HepG2 (cell line): ENCODE results near the gene CEP89. TPM values are rescaled to one million over a fixed set of nuclear protein-coding genes. Genes with fewer than 3 reads are reported as not detected.

Source experiments
- ATM ChIP-seq: fragments of 450-650 bp; IDR thresholded peaks from 2 replicates; pipeline ENCODE4 v1.7.1; 2017; ENCODE audit warnings: mild to moderate bottlenecking, borderline replicate concordance
- CHCHD3 ChIP-seq: sonication (generic); formaldehyde crosslinking; IDR thresholded peaks from 2 replicates; pipeline ENCODE4 v1.8.0; 2022; ENCODE audit warnings: mild to moderate bottlenecking, missing genetic modification reagents, moderate library complexity
- ERF ChIP-seq: IDR thresholded peaks from 2 replicates; pipeline ENCODE4 v1.6.1; 2018; ENCODE audit warnings: missing biosample characterization, missing genetic modification reagents
- FOXA1 ChIP-seq, 2 experiments: fragments of 450-650 bp in 1 of 2; sonication (generic) in 1 of 2; formaldehyde crosslinking in 1 of 2; IDR thresholded peaks; 2 replicates each; pipeline versions ENCODE4 v1.4.0 to v1.6.1; 2016 to 2020; ENCODE audit warnings: missing genetic modification reagents in 1 of 2
- FOXK1 ChIP-seq: sonication (generic); formaldehyde crosslinking; IDR thresholded peaks from 2 replicates; pipeline ENCODE4 v1.4.0; 2020; ENCODE audit warnings: low read depth, missing genetic modification reagents, borderline replicate concordance
- GABPB1 ChIP-seq: IDR thresholded peaks from 2 replicates; pipeline ENCODE4 v1.6.1; 2016; ENCODE audit warnings: mild to moderate bottlenecking, missing genetic modification reagents, moderate library complexity, missing compliant biosample characterization
- KAT8 ChIP-seq: IDR thresholded peaks from 2 replicates; pipeline ENCODE4 v1.6.1; 2016; ENCODE audit warnings: missing genetic modification reagents, missing compliant biosample characterization
- KDM5A ChIP-seq: fragments of 200-600 bp; sonication (generic); IDR thresholded peaks from 2 replicates; pipeline ENCODE4 v1.7.0; 2018; ENCODE audit warnings: antibody characterized with exemption, mild to moderate bottlenecking, low read length, borderline replicate concordance
- KMT2B ChIP-seq: IDR thresholded peaks from 2 replicates; pipeline ENCODE4 v1.6.1; 2016; ENCODE audit warnings: missing genetic modification reagents, missing compliant biosample characterization
- MIXL1 ChIP-seq: IDR thresholded peaks from 2 replicates; pipeline ENCODE4 v1.6.1; 2016
- PLSCR1 ChIP-seq: sonication (generic); formaldehyde crosslinking; IDR thresholded peaks from 2 replicates; pipeline ENCODE4 v1.5.0; 2020; ENCODE audit warnings: missing genetic modification reagents, mild to moderate bottlenecking, borderline replicate concordance
- POLR2A ChIP-seq, 2 experiments: IDR thresholded peaks; 2 replicates each; pipeline ENCODE4 v1.6.1; 2011; ENCODE audit warnings: low read depth in 2 of 2, low read length in 2 of 2, mild to moderate bottlenecking in 1 of 2, moderate library complexity in 1 of 2; ENCODE audit not compliant: insufficient read depth in 1 of 2
- POLR2G ChIP-seq: fragments of 200-400 bp; formaldehyde crosslinking; IDR thresholded peaks from 2 replicates; pipeline ENCODE4 v1.6.1; 2018; ENCODE audit warnings: mild to moderate bottlenecking, low read depth, low read length, moderate library complexity
- RCOR2 ChIP-seq: IDR thresholded peaks from 2 replicates; pipeline ENCODE4 v1.6.1; 2016; ENCODE audit warnings: missing biosample characterization, missing genetic modification reagents
- RFXAP ChIP-seq: sonication (generic); formaldehyde crosslinking; IDR thresholded peaks from 2 replicates; pipeline ENCODE4 v1.4.0; 2020; ENCODE audit warnings: missing genetic modification reagents, borderline replicate concordance
- TFAP4 ChIP-seq: sonication (generic); IDR thresholded peaks from 2 replicates; pipeline ENCODE4 v1.6.1; 2016; ENCODE audit warnings: low read depth, borderline replicate concordance
- YEATS4 ChIP-seq: sonication (generic); formaldehyde crosslinking; IDR thresholded peaks from 2 replicates; pipeline ENCODE4 v1.4.0; 2020; ENCODE audit warnings: missing genetic modification reagents, borderline replicate concordance
- ZC3H13 ChIP-seq: sonication (generic); formaldehyde crosslinking; IDR thresholded peaks from 2 replicates; pipeline ENCODE4 v1.8.1; 2023; ENCODE audit warnings: mild to moderate bottlenecking, missing genetic modification reagents, moderate library complexity
- ZNF414 ChIP-seq: sonication (generic); formaldehyde crosslinking; IDR thresholded peaks from 2 replicates; pipeline ENCODE4 v1.5.0; 2020; ENCODE audit warnings: missing genetic modification reagents
- ZNF644 ChIP-seq: IDR thresholded peaks from 2 replicates; pipeline ENCODE4 v1.6.1; 2016; ENCODE audit warnings: low read depth
- ZNF670 ChIP-seq: sonication (generic); formaldehyde crosslinking; IDR thresholded peaks from 2 replicates; pipeline ENCODE4 v1.8.0; 2022; ENCODE audit warnings: mild to moderate bottlenecking, missing genetic modification reagents, borderline replicate concordance
- ZNF777 ChIP-seq: sonication (generic); formaldehyde crosslinking; IDR thresholded peaks from 2 replicates; pipeline ENCODE4 v1.4.0; 2020; ENCODE audit warnings: missing genetic modification reagents
- polyA plus RNA-seq, 8 experiments: library from polyadenylated mRNA; depleted of rRNA in 3 of 8; stranded (reverse) in 7 of 8; unstranded in 1 of 8; fragments of >200 nt; fragmentation: Illumina TruSeq in 4 of 8; extraction: Trizol in 4 of 8; gene quantifications; 2 replicates each; pipeline versions ENCODE4 v1.2.1 to v1.2.3, GENCODE V29; 2011 to 2016; ENCODE audit warnings: low read depth in 4 of 8, missing spikeins in 1 of 8, mixed read lengths in 1 of 8; ENCODE audit not compliant: insufficient read depth in 1 of 8
- total RNA-seq, 5 experiments: library from RNA; depleted of rRNA; stranded (reverse); fragments of >200 nt; fragmentation: Illumina TruSeq; extraction: Trizol; gene quantifications; 2 replicates each; pipeline ENCODE4 v1.2.3, GENCODE V29; 2016; ENCODE audit warnings: low read depth in 1 of 5
- TF ChIP-seq, protein P1 (sequence below): sonication (generic); formaldehyde crosslinking; IDR thresholded peaks from 2 replicates; pipeline ENCODE4 v1.5.0; 2020; ENCODE audit warnings: missing genetic modification reagents
- TF ChIP-seq, protein P2 (sequence below): sonication (generic); formaldehyde crosslinking; IDR thresholded peaks from 2 replicates; pipeline ENCODE4 v1.5.1; 2020; ENCODE audit warnings: mild to moderate bottlenecking, missing genetic modification reagents, moderate library complexity
- TF ChIP-seq, protein P3 (sequence below): sonication (generic); formaldehyde crosslinking; IDR thresholded peaks from 2 replicates; pipeline ENCODE4 v1.8.1; 2023; ENCODE audit warnings: mild to moderate bottlenecking, missing genetic modification reagents, borderline replicate concordance

Gene CEP89
- total and polyA plus RNA-seq, 2 of the 13 experiments (the other 11 are each of a cell fraction or from before 2014, with no cell fraction given), result 7.2 to 10.9 TPM

- TF ChIP-seq ZNF414 (no peak), KAT8 (CRISPR knock-in tag) (0 out of 2 replicates have a peak, but pooled peaks have one; percentile 29), ZNF644 (no peak), KMT2B (CRISPR knock-in tag) (0 out of 2 replicates have a peak, but pooled peaks have one; percentile 6), FOXA1 (IDR thresholded peaks at IDR 0.05) (no peak), FOXA1 (CRISPR knock-in tag; IDR thresholded peaks at IDR 0.05) (no peak), PLSCR1 (CRISPR knock-in tag) (no peak), FOXK1 (CRISPR knock-in tag) (no peak), MIXL1 (peak; percentile 64; the same call in 1 of the 2 replicates), YEATS4 (CRISPR knock-in tag) (0 out of 2 replicates have a peak, but pooled peaks have one; percentile 6), GABPB1 (CRISPR knock-in tag) (peak; percentile 9; the same call in 1 of the 2 replicates), TFAP4 (peak; percentile 67; the same call in 1 of the 2 replicates), ZC3H13 (CRISPR knock-in tag) (no peak), POLR2A (IDR thresholded peaks at IDR 0.05; ENCODE audit: insufficient read depth in 1 of 2, low read depth in 2 of 2, low read length in 2 of 2) (peak; percentile 66 to 78), ZNF670 (CRISPR knock-in tag) (no peak), CHCHD3 (CRISPR knock-in tag) (no peak), KDM5A (no peak), RCOR2 (CRISPR knock-in tag) (no peak), POLR2G (peak; percentile 83), ZNF777 (no peak), RFXAP (0 out of 2 replicates have a peak, but pooled peaks have one; percentile 32), ERF (peak; percentile 48; the same call in 1 of the 2 replicates), ATM (no peak)
- TF ChIP-seq, protein P1, sequence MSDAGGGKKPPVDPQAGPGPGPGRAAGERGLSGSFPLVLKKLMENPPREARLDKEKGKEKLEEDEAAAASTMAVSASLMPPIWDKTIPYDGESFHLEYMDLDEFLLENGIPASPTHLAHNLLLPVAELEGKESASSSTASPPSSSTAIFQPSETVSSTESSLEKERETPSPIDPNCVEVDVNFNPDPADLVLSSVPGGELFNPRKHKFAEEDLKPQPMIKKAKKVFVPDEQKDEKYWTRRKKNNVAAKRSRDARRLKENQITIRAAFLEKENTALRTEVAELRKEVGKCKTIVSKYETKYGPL, result no peak
- TF ChIP-seq, protein P2, sequence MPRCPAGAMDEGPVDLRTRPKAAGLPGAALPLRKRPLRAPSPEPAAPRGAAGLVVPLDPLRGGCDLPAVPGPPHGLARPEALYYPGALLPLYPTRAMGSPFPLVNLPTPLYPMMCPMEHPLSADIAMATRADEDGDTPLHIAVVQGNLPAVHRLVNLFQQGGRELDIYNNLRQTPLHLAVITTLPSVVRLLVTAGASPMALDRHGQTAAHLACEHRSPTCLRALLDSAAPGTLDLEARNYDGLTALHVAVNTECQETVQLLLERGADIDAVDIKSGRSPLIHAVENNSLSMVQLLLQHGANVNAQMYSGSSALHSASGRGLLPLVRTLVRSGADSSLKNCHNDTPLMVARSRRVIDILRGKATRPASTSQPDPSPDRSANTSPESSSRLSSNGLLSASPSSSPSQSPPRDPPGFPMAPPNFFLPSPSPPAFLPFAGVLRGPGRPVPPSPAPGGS (CRISPR knock-in tag), result no peak
- TF ChIP-seq, protein P3, sequence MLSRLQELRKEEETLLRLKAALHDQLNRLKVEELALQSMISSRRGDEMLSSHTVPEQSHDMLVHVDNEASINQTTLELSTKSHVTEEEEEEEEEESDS (CRISPR knock-in tag), result no peak
Measured at GRCh38 chr19:32869369-32869965, 102.3 kb downstream of the CEP89 start, which contains the start of gene SLC7A9 (continued).
